ENCODE measurements around the gene SMIM36.

SMIM36 gene

GRCh38 chr17:55533608-55534007 is 22.4 kb upstream of the SMIM36 start:
- Histone ChIP-seq H2AFZ (ENCODE audit: low read depth, low read length, severe bottlenecking) (no peak overlapping the region), H3K27ac (ENCODE audit: low read depth, low read length) (no peak overlapping the region), H3K36me3 (ENCODE audit: low read length) (no peaks in the 10 kb centered on the region), H4K20me1 (ENCODE audit: low read depth, low read length) (no peaks in the 10 kb centered on the region), H3K4me2 (ENCODE audit: low read depth, low read length, poor library complexity, severe bottlenecking) (no peak overlapping the region), H3K79me2 (ENCODE audit: insufficient read depth, low read length) (no peaks in the 10 kb centered on the region), H3K9me3 (ENCODE audit: insufficient read depth, low read length) (no peaks in the 10 kb centered on the region), H3F3A (ENCODE audit: insufficient read depth) (no peaks in the 10 kb centered on the region), H3K9ac (ENCODE audit: low read length) (no peak overlapping the region), H3K4me3 (ENCODE audit: insufficient read depth, low read length, poor library complexity, severe bottlenecking) (no peak overlapping the region), H3K9me2 (replicated peaks; ENCODE audit: insufficient read depth, low read length) (no peaks in the 10 kb centered on the region), H3K27me3 (ENCODE audit: low read length) (no peaks in the 10 kb centered on the region)
- no peak for TF ChIP-seq EZH2phosphoT487 (conservative IDR thresholded peaks at IDR 0.05; ENCODE audit: low read length)
- no peak for TF ChIP-seq CTCF (IDR thresholded peaks at IDR 0.05; ENCODE audit: insufficient read depth, low read length, poor library complexity, severe bottlenecking)

GRCh38 chr17:55532670-55533069 is 21.4 kb upstream of the SMIM36 start:
- Histone ChIP-seq H2AFZ (ENCODE audit: low read depth, low read length, severe bottlenecking) (no peak overlapping the region), H3K4me3 (ENCODE audit: insufficient read depth, low read length, poor library complexity, severe bottlenecking) (no peak overlapping the region), H3K27ac (ENCODE audit: low read depth, low read length) (no peak overlapping the region), H3K9me2 (replicated peaks; ENCODE audit: insufficient read depth, low read length) (no peaks in the 10 kb centered on the region), H3F3A (ENCODE audit: insufficient read depth) (no peaks in the 10 kb centered on the region), H3K36me3 (ENCODE audit: low read length) (no peaks in the 10 kb centered on the region), H4K20me1 (ENCODE audit: low read depth, low read length) (no peaks in the 10 kb centered on the region), H3K9me3 (ENCODE audit: insufficient read depth, low read length) (no peaks in the 10 kb centered on the region), H3K79me2 (ENCODE audit: insufficient read depth, low read length) (no peaks in the 10 kb centered on the region), H3K27me3 (ENCODE audit: low read length) (no peaks in the 10 kb centered on the region), H3K9ac (ENCODE audit: low read length) (no peak overlapping the region), H3K4me2 (ENCODE audit: low read depth, low read length, poor library complexity, severe bottlenecking) (no peak overlapping the region)
- no peak for TF ChIP-seq CTCF (IDR thresholded peaks at IDR 0.05; ENCODE audit: insufficient read depth, low read length, poor library complexity, severe bottlenecking)
- TF ChIP-seq EZH2phosphoT487 (conservative IDR thresholded peaks at IDR 0.05; ENCODE audit: low read length): no peak

GRCh38 chr17:55531053-55531728 is 19.9 kb upstream of the SMIM36 start:
- Histone ChIP-seq H3K9ac (ENCODE audit: low read length) (no peak overlapping the region), H3K9me2 (replicated peaks; ENCODE audit: insufficient read depth, low read length) (no peaks in the 10 kb centered on the region), H3K79me2 (ENCODE audit: insufficient read depth, low read length) (no peaks in the 10 kb centered on the region), H3K27ac (ENCODE audit: low read depth, low read length) (no peak overlapping the region), H3K36me3 (ENCODE audit: low read length) (no peaks in the 10 kb centered on the region), H3K4me2 (ENCODE audit: low read depth, low read length, poor library complexity, severe bottlenecking) (no peak overlapping the region), H3K27me3 (ENCODE audit: low read length) (no peaks in the 10 kb centered on the region), H3K4me3 (ENCODE audit: insufficient read depth, low read length, poor library complexity, severe bottlenecking) (no peak overlapping the region), H2AFZ (ENCODE audit: low read depth, low read length, severe bottlenecking) (no peak overlapping the region), H4K20me1 (ENCODE audit: low read depth, low read length) (no peaks in the 10 kb centered on the region), H3F3A (ENCODE audit: insufficient read depth) (no peaks in the 10 kb centered on the region), H3K9me3 (ENCODE audit: insufficient read depth, low read length) (no peaks in the 10 kb centered on the region)
- TF ChIP-seq EZH2phosphoT487 (conservative IDR thresholded peaks at IDR 0.05; ENCODE audit: low read length) (no peak), CTCF (IDR thresholded peaks at IDR 0.05; ENCODE audit: insufficient read depth, low read length, poor library complexity, severe bottlenecking) (no peak)

Measured in SU-DHL-6 (cell line).